IPS DF 6.9 (cell line): ENCODE data around the gene PRDM15.

Experiments used
- DNase-seq: peaks from one replicate; pipeline ENCODE4 v3.0.0-alpha.2; 2013; ENCODE audit warnings: low read depth, low spot score
- H3K27ac ChIP-seq: one replicate; pipeline ENCODE4 v1.5.1; 2013; ENCODE audit warnings: low read length, control low read depth
- H3K27me3 ChIP-seq: 2 replicates; pipeline ENCODE4 v1.6.1; 2013; ENCODE audit warnings: mild to moderate bottlenecking, low read length; ENCODE audit not compliant: control insufficient read depth, insufficient read depth
- H3K36me3 ChIP-seq: 2 replicates; pipeline ENCODE4 v1.6.1; 2013; ENCODE audit warnings: low read length; ENCODE audit not compliant: control insufficient read depth, insufficient read depth
- H3K4me1 ChIP-seq: 2 replicates; pipeline ENCODE4 v1.6.1; 2013; ENCODE audit warnings: low read length; ENCODE audit not compliant: control insufficient read depth, insufficient read depth
- H3K4me3 ChIP-seq: 2 replicates; pipeline ENCODE4 v1.5.1; 2013; ENCODE audit warnings: mild to moderate bottlenecking, low read length
- H3K9me3 ChIP-seq: 2 replicates; pipeline ENCODE4 v1.6.1; 2013; ENCODE audit warnings: low read length, inconsistent platforms; ENCODE audit not compliant: control insufficient read depth, insufficient read depth
- WGBS: extraction: QIAGEN DNeasy Blood & Tissue Kit; methylation state at CpG from one replicate; pipeline ENCODE4 v1.1.7; 2013; ENCODE audit warnings: mixed read lengths, missing lambda C conversion rate; ENCODE audit not compliant: insufficient read length, insufficient coverage; 5-methylcytosine and 5-hydroxymethylcytosine counted together

Gene PRDM15

GRCh38 chr21:41923186-41923585 lies 44.0 kb upstream of the PRDM15 start:
- no peak for DNase-seq
- no peak overlapping the region for H3K4me3 ChIP-seq
- no peaks in the 10 kb centered on the region for H3K9me3 ChIP-seq
- no peak overlapping the region for H3K27ac ChIP-seq
- H3K36me3 ChIP-seq = no peaks in the 10 kb centered on the region
- peaks cover 5% of the 10 kb centered on the region; the same call in 1 of the 2 replicates for H3K4me1 ChIP-seq
- H3K27me3 ChIP-seq = no peaks in the 10 kb centered on the region
- WGBS = no CpG with 5 or more reads among the region's 8 CpGs

DNA sequence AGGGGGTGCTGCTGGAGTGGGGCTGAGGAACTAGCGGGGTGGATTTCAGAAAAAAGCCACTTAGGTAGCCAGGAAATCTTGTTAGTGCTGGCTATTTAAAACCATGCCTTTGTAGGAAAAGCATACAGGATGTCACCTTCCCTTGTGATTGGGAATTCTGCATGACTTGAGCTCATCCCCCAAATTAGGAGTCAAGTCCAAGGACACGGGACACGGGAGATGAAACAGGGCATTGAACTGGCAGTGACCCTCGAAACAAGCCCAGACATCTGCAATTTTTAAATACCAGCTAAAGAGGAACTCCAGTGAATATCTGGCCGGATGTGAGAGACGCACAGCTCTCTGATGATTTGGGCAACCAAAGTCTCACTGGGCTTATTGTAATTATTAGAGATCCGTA lies 41.9 kb upstream of the PRDM15 start:
- DNase-seq = no peak
- no CpG with 5 or more reads among the region's 7 CpGs for WGBS
- Histone ChIP-seq H3K4me1 (peaks cover 2% of the 10 kb centered on the region; the same call in 1 of the 2 replicates), H3K27ac (no peak overlapping the region), H3K36me3 (no peaks in the 10 kb centered on the region), H3K4me3 (no peak overlapping the region), H3K27me3 (no peaks in the 10 kb centered on the region), H3K9me3 (no peaks in the 10 kb centered on the region)

GRCh38 chr21:41920476-41920875 lies 41.3 kb upstream of the PRDM15 start:
- no peak for DNase-seq
- Histone ChIP-seq H3K27ac (no peak overlapping the region), H3K36me3 (no peaks in the 10 kb centered on the region), H3K4me3 (no peak overlapping the region), H3K27me3 (no peaks in the 10 kb centered on the region), H3K9me3 (no peaks in the 10 kb centered on the region), H3K4me1 (no peaks in the 10 kb centered on the region)
- no CpG with 5 or more reads among the region's 5 CpGs for WGBS

DNA sequence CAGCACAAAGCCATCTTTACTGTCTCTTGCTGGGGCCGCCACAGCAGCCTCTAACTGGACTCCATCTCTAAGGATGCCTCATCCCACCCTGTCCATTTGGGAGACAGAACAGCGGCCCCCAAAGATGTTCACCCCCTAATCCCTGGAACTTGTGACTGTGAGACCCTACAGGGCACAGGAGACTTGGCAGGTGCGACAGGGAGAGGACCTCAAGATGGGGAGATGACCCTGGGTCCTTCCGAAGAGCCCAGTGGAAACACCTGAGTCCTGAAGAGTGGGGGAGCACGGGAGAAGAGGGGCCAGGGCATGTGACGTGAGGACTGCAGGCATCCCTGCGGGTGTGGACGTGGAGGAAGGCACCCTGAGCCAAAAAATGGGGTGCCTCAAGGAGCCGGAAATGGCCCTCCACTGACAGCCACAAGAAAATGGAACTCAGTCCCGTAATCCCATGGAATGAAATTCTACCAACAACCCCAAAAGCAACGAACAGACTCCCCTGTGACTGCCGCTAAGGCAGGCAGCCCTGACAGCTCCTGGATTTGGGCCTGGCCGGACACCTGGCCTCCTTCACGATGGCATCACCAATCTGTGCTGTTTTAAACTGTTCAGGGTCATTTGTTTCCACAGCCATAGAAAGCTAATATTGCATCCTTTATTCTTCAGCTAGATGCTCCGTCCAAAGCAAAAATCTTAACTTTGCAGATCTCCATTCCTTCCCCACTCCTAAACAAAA lies 40.7 kb upstream of the PRDM15 start:
- no peaks in the 10 kb centered on the region for H3K36me3 ChIP-seq
- H3K27ac ChIP-seq = no peak overlapping the region
- no peak overlapping the region for H3K4me3 ChIP-seq
- no peak for DNase-seq
- WGBS = no CpG with 5 or more reads among the region's 15 CpGs
- no peaks in the 10 kb centered on the region for H3K27me3 ChIP-seq
- no peaks in the 10 kb centered on the region for H3K4me1 ChIP-seq
- H3K9me3 ChIP-seq = no peaks in the 10 kb centered on the region

GRCh38 chr21:41918561-41919358 lies 39.6 kb upstream of the PRDM15 start:
- no peaks in the 10 kb centered on the region for H3K27me3 ChIP-seq
- no peak for DNase-seq
- H3K27ac ChIP-seq = no peak overlapping the region
- whole genome bisulfite sequencing = no CpG with 5 or more reads among the region's 15 CpGs
- no peaks in the 10 kb centered on the region for H3K36me3 ChIP-seq
- no peaks in the 10 kb centered on the region for H3K9me3 ChIP-seq
- no peak overlapping the region for H3K4me3 ChIP-seq
- H3K4me1 ChIP-seq = no peaks in the 10 kb centered on the region

- H3K9me3 ChIP-seq = no peaks in the 10 kb centered on the region
- WGBS = no CpG with 5 or more reads among the region's 4 CpGs
- no peaks in the 10 kb centered on the region for H3K27me3 ChIP-seq
Observed at GRCh38 chr21:41917531-41917930, 38.4 kb upstream of the PRDM15 start.

DNA sequence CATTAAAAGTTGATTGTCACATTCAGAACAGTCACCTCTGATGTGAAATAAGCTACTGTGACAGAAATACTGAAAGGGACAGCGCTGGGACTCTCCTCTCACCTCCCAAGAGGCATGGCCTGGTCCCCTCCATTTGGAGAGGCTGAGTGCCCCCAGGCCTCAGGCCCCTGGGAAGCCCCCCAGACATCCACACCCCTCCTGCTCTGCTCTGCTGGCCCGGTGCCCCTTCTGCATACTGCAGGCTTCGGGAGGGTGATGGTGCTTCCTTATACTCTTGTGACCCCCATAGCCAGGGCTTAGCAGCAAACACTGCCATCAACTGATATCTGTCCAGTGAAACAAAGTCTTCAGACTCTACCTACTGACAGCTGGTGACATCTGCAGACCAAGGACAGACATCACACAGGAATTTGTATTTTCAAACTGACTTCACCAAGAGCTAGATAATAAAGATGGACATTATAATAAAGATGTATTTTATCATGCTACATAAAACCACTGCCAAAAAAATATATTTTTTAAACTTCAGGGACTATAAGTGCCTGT lies 37.8 kb upstream of the PRDM15 start:
- H3K36me3 ChIP-seq = no peaks in the 10 kb centered on the region
- H3K4me3 ChIP-seq = no peak overlapping the region
- H3K27ac ChIP-seq = no peak overlapping the region
- no CpG with 5 or more reads among the region's 3 CpGs for WGBS
- DNase-seq = no peak
- no peaks in the 10 kb centered on the region for H3K4me1 ChIP-seq
- no peaks in the 10 kb centered on the region for H3K27me3 ChIP-seq
- H3K9me3 ChIP-seq = no peaks in the 10 kb centered on the region

More at GRCh38 chr21:41917531-41917930, 38.4 kb upstream of the PRDM15 start:
- no peak for DNase-seq
- no peaks in the 10 kb centered on the region for H3K4me1 ChIP-seq
- no peaks in the 10 kb centered on the region for H3K36me3 ChIP-seq
- H3K27ac ChIP-seq = no peak overlapping the region
- H3K4me3 ChIP-seq = no peak overlapping the region

DNA sequence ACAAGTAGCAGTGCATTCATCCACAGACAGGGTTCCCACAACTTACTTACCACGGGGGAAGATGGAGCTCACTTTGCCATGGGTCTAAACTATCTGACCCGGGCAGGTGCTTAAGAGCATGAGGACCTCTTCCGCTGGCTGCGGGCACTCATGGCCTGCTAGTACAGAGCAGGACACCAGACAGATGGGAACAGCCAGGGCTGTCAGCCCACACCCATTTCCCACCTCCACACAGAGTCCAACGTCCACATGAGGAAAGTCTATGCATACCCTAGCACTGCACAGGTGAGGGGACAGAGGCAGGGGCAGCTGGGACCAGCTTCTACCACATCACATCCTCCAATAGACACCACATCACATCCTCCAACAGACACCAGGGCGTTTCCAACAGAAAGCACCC lies 35.8 kb upstream of the PRDM15 start:
- no peak overlapping the region for H3K27ac ChIP-seq
- H3K4me1 ChIP-seq = no peaks in the 10 kb centered on the region
- no peaks in the 10 kb centered on the region for H3K27me3 ChIP-seq
- H3K36me3 ChIP-seq = no peaks in the 10 kb centered on the region
- no CpG with 5 or more reads among the region's 6 CpGs for WGBS
- no peak overlapping the region for H3K4me3 ChIP-seq
- no peak for DNase-seq
- no peaks in the 10 kb centered on the region for H3K9me3 ChIP-seq

- H3K27ac ChIP-seq = no peak overlapping the region
- no peak for DNase-seq
- H3K4me3 ChIP-seq = no peak overlapping the region
- no CpG with 5 or more reads among the region's 12 CpGs for WGBS
- H3K36me3 ChIP-seq = no peaks in the 10 kb centered on the region
- H3K4me1 ChIP-seq = no peaks in the 10 kb centered on the region
- no peaks in the 10 kb centered on the region for H3K9me3 ChIP-seq
- H3K27me3 ChIP-seq = no peaks in the 10 kb centered on the region
Observed at GRCh38 chr21:41914358-41914757, 35.2 kb upstream of the PRDM15 start.

DNA sequence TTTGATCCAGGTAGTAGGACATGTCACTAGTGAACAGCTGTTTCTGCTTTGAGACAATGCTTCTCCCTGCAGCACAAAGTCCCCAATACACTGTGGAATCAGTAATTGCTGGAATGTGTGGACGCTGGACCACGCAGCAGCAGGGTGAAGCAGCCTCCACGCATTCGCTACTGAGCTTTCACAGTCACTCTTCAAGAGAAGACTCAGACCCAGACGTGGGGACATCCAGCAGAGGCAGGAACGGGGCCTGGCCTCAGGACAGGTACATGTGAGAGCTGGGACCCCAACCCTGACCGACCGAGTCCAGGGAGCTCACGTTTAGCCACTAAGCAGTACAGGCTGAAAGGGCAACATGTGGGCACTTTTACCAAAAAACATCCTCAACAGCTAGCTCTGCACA lies 34.1 kb upstream of the PRDM15 start:
- WGBS = no CpG with 5 or more reads among the region's 9 CpGs
- no peak for DNase-seq
- Histone ChIP-seq H3K36me3 (no peaks in the 10 kb centered on the region), H3K4me1 (no peaks in the 10 kb centered on the region), H3K27me3 (no peaks in the 10 kb centered on the region), H3K4me3 (no peak overlapping the region), H3K9me3 (no peaks in the 10 kb centered on the region), H3K27ac (no peak overlapping the region)
